A549 (cell line): Measurements from ENCODE around the gene KIF1A. TPM values are rescaled to one million over a fixed set of nuclear protein-coding genes. Genes with fewer than 3 reads are reported as not detected.

Experiments used
- ATAC-seq, 2 experiments: fragments of 200-7000 bp in 1 of 2; fragments of >200 bp in 1 of 2; cut with Nextera tagmentation in 1 of 2; cut with Tn5 transposase in 1 of 2; 3 replicates each; pipeline versions ENCODE4 v1.8.0 to v1.9.1; 2018 to 2020; ENCODE audit warnings: mild to moderate bottlenecking in 1 of 2, moderate library complexity in 1 of 2
- CTCF ChIA-PET: fragments of 300-600 bp; sonication (Branson Sonifier 250); formaldehyde crosslinking; extraction: SDS; loops from one replicate; lab custom pipeline; 2021; ENCODE audit warnings: antibody characterized with exemption, inconsistent platforms; lab: Yijun Ruan, JAX
- POLR2A ChIA-PET: fragments of 350-600 bp; formaldehyde crosslinking; extraction: SDS; loops from one replicate; lab custom pipeline; 2021; ENCODE audit warnings: antibody characterized with exemption, inconsistent platforms; lab: Yijun Ruan, JAX
- DNase-seq, 2 experiments: peaks; one replicate each; pipeline versions ENCODE4 v3.0.0 to v3.0.0-alpha.2; 2011 to 2016; ENCODE audit warnings: low read depth in 1 of 2, low spot score in 1 of 2
- FAIRE-seq: peaks from 2 replicates; lab custom pipeline; 2011; peaks lifted over from hg19 to GRCh38; lab: Jason Lieb, UNC
- H3K27ac ChIP-seq, 2 experiments: fragments of >200 bp; sonication (Bioruptor Twin); formaldehyde crosslinking; 3 replicates each; pipeline ENCODE4 v1.5.1; 2016 to 2017
- H3K4me1 ChIP-seq: fragments of >200 bp; sonication (Bioruptor Twin); formaldehyde crosslinking; 3 replicates; pipeline ENCODE4 v1.6.1; 2016
- H3K4me2 ChIP-seq: fragments of >200 bp; sonication (Bioruptor Twin); formaldehyde crosslinking; 3 replicates; pipeline ENCODE4 v1.6.1; 2016
- H3K4me3 ChIP-seq: fragments of >200 bp; sonication (Bioruptor Twin); formaldehyde crosslinking; 3 replicates; pipeline ENCODE4 v1.5.1; 2016
- H3K9me3 ChIP-seq: fragments of >200 bp; sonication (Bioruptor Twin); formaldehyde crosslinking; 3 replicates; pipeline ENCODE4 v1.6.1; 2016
- ATOH8 ChIP-seq: fragments of 250-450 bp; sonication (Bioruptor Pico); IDR thresholded peaks from 2 replicates; pipeline ENCODE4 v1.5.0; 2020; ENCODE audit warnings: low read depth, mild to moderate bottlenecking, moderate library complexity
- BCL3 ChIP-seq: fragments of >200 bp; sonication (Bioruptor Twin); formaldehyde crosslinking; IDR thresholded peaks from 3 replicates; pipeline ENCODE4 v1.6.1; 2016
- BHLHE40 ChIP-seq: IDR thresholded peaks from 2 replicates; pipeline ENCODE4 v1.6.1; 2012; ENCODE audit warnings: low read depth, low read length, inconsistent platforms
- CBX2 ChIP-seq: fragments of 200-600 bp; sonication (generic); IDR thresholded peaks from 2 replicates; pipeline ENCODE4 v1.6.1; 2016; ENCODE audit warnings: low read depth, mild to moderate bottlenecking, borderline replicate concordance
- CBX8 ChIP-seq: fragments of 200-600 bp; sonication (generic); IDR thresholded peaks from 2 replicates; pipeline ENCODE4 v1.6.1; 2016
- CHD2 ChIP-seq: fragments of 150-350 bp; IDR thresholded peaks from 2 replicates; pipeline ENCODE4 v1.6.1; 2014; ENCODE audit warnings: low read length; ENCODE audit not compliant: partially characterized antibody
- CHD4 ChIP-seq: fragments of 200-600 bp; sonication (generic); IDR thresholded peaks from 2 replicates; pipeline ENCODE4 v1.6.1; 2016; ENCODE audit warnings: antibody characterized with exemption, mild to moderate bottlenecking, borderline replicate concordance
- ELK1 ChIP-seq: fragments of 150-350 bp; IDR thresholded peaks from 2 replicates; pipeline ENCODE4 v1.6.1; 2014; ENCODE audit warnings: low read depth, mild to moderate bottlenecking, low read length
- FOSB ChIP-seq: fragments of 250-450 bp; sonication (Bioruptor Pico); IDR thresholded peaks from 2 replicates; pipeline ENCODE4 v1.5.0; 2020; ENCODE audit warnings: mild to moderate bottlenecking, moderate library complexity
- FOSL2 ChIP-seq, 2 experiments: fragments of 450-650 bp in 1 of 2; fragments of >200 bp in 1 of 2; sonication (Bioruptor Twin) in 1 of 2; formaldehyde crosslinking; IDR thresholded peaks; 2 replicates each; pipeline versions ENCODE4 v1.5.0 to v1.6.1; 2016 to 2020; ENCODE audit warnings: mild to moderate bottlenecking in 1 of 2, moderate library complexity in 1 of 2
- FOXS1 ChIP-seq: fragments of 250-450 bp; sonication (Bioruptor Pico); IDR thresholded peaks from 2 replicates; pipeline ENCODE4 v1.5.0; 2020; ENCODE audit warnings: mild to moderate bottlenecking, moderate library complexity
- HDAC2 ChIP-seq: fragments of 200-600 bp; sonication (generic); IDR thresholded peaks from 2 replicates; pipeline ENCODE4 v1.6.1; 2016
- HEYL ChIP-seq: fragments of 250-450 bp; sonication (Bioruptor Pico); IDR thresholded peaks from 2 replicates; pipeline ENCODE4 v1.8.0; 2021; ENCODE audit warnings: mild to moderate bottlenecking, moderate library complexity
- HOXB13 ChIP-seq: fragments of 250-450 bp; sonication (Bioruptor Pico); IDR thresholded peaks from 2 replicates; pipeline ENCODE4 v1.5.0; 2020; ENCODE audit warnings: low read depth, mild to moderate bottlenecking, moderate library complexity
- HOXB5 ChIP-seq: fragments of 250-450 bp; sonication (Bioruptor Pico); IDR thresholded peaks from 2 replicates; pipeline ENCODE4 v1.5.0; 2020; ENCODE audit warnings: mild to moderate bottlenecking, moderate library complexity
- KDM1A ChIP-seq: fragments of 200-600 bp; sonication (generic); IDR thresholded peaks from 2 replicates; pipeline ENCODE4 v1.6.1; 2016; ENCODE audit warnings: low read depth, mild to moderate bottlenecking
- MAFK ChIP-seq: fragments of 450-650 bp; IDR thresholded peaks from 2 replicates; pipeline ENCODE4 v1.6.1; 2014; ENCODE audit not compliant: partially characterized antibody
- MYC ChIP-seq: IDR thresholded peaks from 2 replicates; pipeline ENCODE4 v1.6.1; 2012; ENCODE audit warnings: mild to moderate bottlenecking, inconsistent platforms, low read length, improper control_type of control experiment, borderline replicate concordance
- NPAS2 ChIP-seq: fragments of 250-450 bp; sonication (Bioruptor Pico); IDR thresholded peaks from 2 replicates; pipeline ENCODE4 v1.8.0; 2022; ENCODE audit warnings: mild to moderate bottlenecking, moderate library complexity, borderline replicate concordance
- PBX3 ChIP-seq: IDR thresholded peaks from 2 replicates; pipeline ENCODE4 v1.6.1; 2012
- RCOR1 ChIP-seq: fragments of 150-350 bp; IDR thresholded peaks from 2 replicates; pipeline ENCODE4 v1.6.1; 2014; ENCODE audit warnings: antibody characterized with exemption, low read length, low read depth
- SREBF2 ChIP-seq: fragments of 450-650 bp; IDR thresholded peaks from 2 replicates; pipeline ENCODE4 v1.6.1; 2014; ENCODE audit warnings: mild to moderate bottlenecking, moderate library complexity
- USF2 ChIP-seq: fragments of 450-650 bp; IDR thresholded peaks from 2 replicates; pipeline ENCODE4 v1.6.1; 2014; ENCODE audit warnings: antibody characterized with exemption
- ZC3H11A ChIP-seq: fragments of 450-650 bp; IDR thresholded peaks from 2 replicates; pipeline ENCODE4 v1.6.1; 2014; ENCODE audit warnings: antibody characterized with exemption, mild to moderate bottlenecking
- ZNF302 ChIP-seq: fragments of 250-450 bp; sonication (Bioruptor Pico); IDR thresholded peaks from 2 replicates; pipeline ENCODE4 v1.9.0; 2021; ENCODE audit warnings: inconsistent platforms, mild to moderate bottlenecking, moderate library complexity
- ZSCAN20 ChIP-seq: fragments of 250-450 bp; sonication (Bioruptor Pico); IDR thresholded peaks from 2 replicates; pipeline ENCODE4 v1.8.0; 2022; ENCODE audit warnings: mild to moderate bottlenecking, moderate library complexity
- WGBS: methylation state at CpG from one replicate; pipeline ENCODE4 v1.1.6; 2017; ENCODE audit errors: missing lambda C conversion rate; 5-methylcytosine and 5-hydroxymethylcytosine counted together
- polyA plus RNA-seq, 4 experiments: library from polyadenylated mRNA; depleted of rRNA in 3 of 4; stranded (reverse); fragments of >200 nt; fragmentation: RNase III in 1 of 4; extraction: RNeasy Plus Mini Kit Qiagen cat#74134 plus additional on column Dnase treatment in 1 of 4; gene quantifications; 2 replicates in 3 of 4; 3 replicates in 1 of 4; pipeline ENCODE4 v1.2.3, GENCODE V29; 2011 to 2017

KIF1A gene
- polyA plus RNA-seq, 2 of the 4 experiments (the other 2 are of a cell fraction), result 0.28 to 0.50 TPM

GRCh38 chr2:240782221-240782885 is 37.7 kb downstream of the KIF1A start:
- Histone ChIP-seq H3K9me3 (no peaks in the 10 kb centered on the region), H3K27ac (no peak overlapping the region), H3K4me3 (no peak overlapping the region), H3K4me1 (no peaks in the 10 kb centered on the region), H3K4me2 (no peak overlapping the region)
- POLR2A ChIA-PET, result no interaction called here
- WGBS, result 68% methylated on average over 31 of the region's 43 CpGs
- DNase-seq, result no peak
- no peak for ATAC-seq
- TF ChIP-seq SREBF2 (no peak), FOSB (CRISPR knock-in tag) (no peak), ZC3H11A (no peak), MAFK (no peak), CBX2 (no peak), ZNF302 (CRISPR knock-in tag) (no peak), USF2 (no peak), BCL3 (no peak), ZSCAN20 (CRISPR knock-in tag) (no peak), HDAC2 (no peak), CHD4 (no peak), MYC (no peak), PBX3 (no peak), HOXB5 (no peak), FOSL2 (IDR thresholded peaks at IDR 0.05) (no peak), FOSL2 (CRISPR knock-in tag; IDR thresholded peaks at IDR 0.05) (no peak), HOXB13 (CRISPR knock-in tag) (no peak), KDM1A (no peak), CBX8 (no peak), RCOR1 (no peak), HEYL (CRISPR knock-in tag) (no peak)
- no peak for FAIRE-seq
- CTCF ChIA-PET, result no interaction called here

- POLR2A ChIA-PET, result no interaction called here
- CTCF ChIA-PET, result no interaction called here
- no peaks in the 10 kb centered on the region for H3K4me1 ChIP-seq
- FAIRE-seq (no peak), ATAC-seq (no peak), DNase-seq (no peak)
- H3K4me3 ChIP-seq, result no peak overlapping the region
- WGBS, result 90% methylated on average over 58 of the region's 58 CpGs
- TF ChIP-seq HEYL (CRISPR knock-in tag) (no peak), CHD2 (no peak), RCOR1 (no peak), NPAS2 (CRISPR knock-in tag) (no peak), ELK1 (no peak), ATOH8 (CRISPR knock-in tag) (no peak), BHLHE40 (no peak), FOXS1 (CRISPR knock-in tag) (no peak)
- H3K27ac ChIP-seq, result no peak overlapping the region
- no peaks in the 10 kb centered on the region for H3K9me3 ChIP-seq
- no peak overlapping the region for H3K4me2 ChIP-seq
These were observed 38.4 kb downstream of the KIF1A start for GRCh38 chr2:240781471-240782220.
